Transverse colon (tissue), 4 donors: ENCODE results near the gene TOP1. TPM values are rescaled to one million over a fixed set of nuclear protein-coding genes. Genes with fewer than 3 reads are reported as not detected.

ENCODE experiments used
- DNase-seq: peaks from one replicate; pipeline ENCODE4 v3.0.0-alpha.2; 2019
- H3K27ac ChIP-seq, 4 donors: fragments of 200-600 bp; sonication (generic); 2 replicates each; pipeline ENCODE4 v1.5.1; 2016 to 2018; ENCODE audit warnings: inconsistent platforms in 4 of 4
- H3K27me3 ChIP-seq: fragments of 200-600 bp; sonication (generic); 2 replicates; pipeline ENCODE4 v1.5.1; 2017; ENCODE audit warnings: inconsistent platforms
- H3K36me3 ChIP-seq, 4 donors: fragments of 200-600 bp; sonication (generic); 2 replicates each; pipeline ENCODE4 v1.5.1; 2017 to 2019; ENCODE audit warnings: inconsistent platforms in 4 of 4
- H3K4me1 ChIP-seq, 4 donors: fragments of 200-600 bp; sonication (generic); 2 replicates each; pipeline ENCODE4 v1.5.1; 2017 to 2020; ENCODE audit warnings: inconsistent platforms in 4 of 4
- H3K4me3 ChIP-seq, 4 donors: fragments of 200-600 bp; sonication (generic); 1 replicate in 1 of 4; 2 replicates in 3 of 4; pipeline versions ENCODE4 v1.5.1 to v1.6.1; 2017 to 2019; ENCODE audit warnings: inconsistent platforms in 4 of 4
- H3K9me3 ChIP-seq, 2 donors: fragments of 200-600 bp; sonication (generic); 2 replicates each; pipeline ENCODE4 v1.5.1; 2017 to 2019; ENCODE audit warnings: inconsistent platforms in 2 of 2
- CTCF ChIP-seq, 5 experiments: fragments of 200-600 bp in 3 of 5; fragments of 450-650 bp in 2 of 5; sonication (generic) in 3 of 5; IDR thresholded peaks; 1 replicate in 2 of 5; 2 replicates in 3 of 5; pipeline ENCODE4 v1.5.1; 2016 to 2017; ENCODE audit warnings: antibody characterized with exemption in 5 of 5, inconsistent platforms in 3 of 5, mild to moderate bottlenecking in 2 of 5, moderate library complexity in 1 of 5
- EP300 ChIP-seq: sonication (generic); formaldehyde crosslinking; IDR thresholded peaks from one replicate; pipeline ENCODE4 v1.6.1; 2017; ENCODE audit warnings: antibody characterized with exemption, low read depth
- POLR2A ChIP-seq: fragments of 450-650 bp; IDR thresholded peaks from one replicate; pipeline ENCODE4 v1.6.1; 2016; ENCODE audit warnings: antibody characterized with exemption, mild to moderate bottlenecking, moderate library complexity
- POLR2AphosphoS5 ChIP-seq, 3 donors: sonication (generic); formaldehyde crosslinking; IDR thresholded peaks; one replicate each; pipeline ENCODE4 v1.6.1; 2016; ENCODE audit warnings: antibody characterized with exemption in 3 of 3
- WGBS, 2 donors: methylation state at CpG; one replicate each; pipeline ENCODE4 v1.1.5; 2018; ENCODE audit warnings: low coverage in 1 of 2; 5-methylcytosine and 5-hydroxymethylcytosine counted together
- in situ Hi-C, 4 donors: fragments of 200-750 bp; cut with MboI; loops; one replicate each; pipeline versions ENCODE4 v1.15.0 to v1.15.1; 2017; ENCODE audit warnings: low sequenced_read_pairs in 3 of 4, low pct_ligation_motif_present in 1 of 4, low pct_unique_long_range_greater_than_20kb in 1 of 4
- intact Hi-C: fragments of 100-400 bp; cut with DNase I; formaldehyde crosslinking; loops from one replicate; pipeline ENCODE4 v1.15.1; 2023; ENCODE audit warnings: low total_unique reads
- total RNA-seq, 4 donors: library from RNA; depleted of rRNA; stranded (reverse); fragments of >200 nt; gene quantifications; one replicate each; pipeline ENCODE4 v1.1.0, GENCODE V29; 2016

The TOP1 gene
- total RNA-seq, 4 donors from 2014 or later, result 29.6 to 52.3 (median 36.9) TPM

- no peaks in the 10 kb centered on the region for H3K36me3 ChIP-seq
- no peaks in the 10 kb centered on the region for H3K9me3 ChIP-seq
- in situ Hi-C loops, result no loop called here
- peaks cover 1 to 37% (median 19%) of the 10 kb centered on the region in 4 donors for H3K4me1 ChIP-seq
- no peak overlapping the region for H3K27ac ChIP-seq
- no peak for TF ChIP-seq POLR2AphosphoS5 (IDR thresholded peaks at IDR 0.05)
- TF ChIP-seq EP300, result no peak
- TF ChIP-seq POLR2A, result no peak
- no peak for TF ChIP-seq CTCF (IDR thresholded peaks at IDR 0.05)
- H3K4me3 ChIP-seq, result no peak overlapping the region
- DNase-seq, result no peak
- no peaks in the 10 kb centered on the region for H3K27me3 ChIP-seq
- 94% methylated on average over 7 of the region's 7 CpGs; no CpG with 5 or more reads in 1 of the 2 donors for WGBS, 2 donors
- intact Hi-C loops, result no loop called here
These were observed 126.6 kb downstream of the TOP1 start for GRCh38 chr20:41155261-41155660.

GRCh38 chr20:41158082-41158625 is 129.5 kb downstream of the TOP1 start:
- Histone ChIP-seq H3K27me3 (no peaks in the 10 kb centered on the region), H3K4me3 (no peak overlapping the region), H3K9me3 (no peaks in the 10 kb centered on the region), H3K27ac (peak overlapping the region; percentile 2 to 48 (median 26)), H3K4me1 (peaks cover 0 to 33% (median 14%) of the 10 kb centered on the region in 4 donors), H3K36me3 (peaks cover 0 to 3% (median 0%) of the 10 kb centered on the region in 4 donors)
- intact Hi-C loops, result no loop called here
- no peak for DNase-seq
- in situ Hi-C loops, result no loop called here
- 90% methylated on average over 6 of the region's 6 CpGs; no CpG with 5 or more reads in 1 of the 2 donors for WGBS, 2 donors
- TF ChIP-seq POLR2AphosphoS5 (IDR thresholded peaks at IDR 0.05) (no peak), CTCF (IDR thresholded peaks at IDR 0.05) (no peak), EP300 (no peak), POLR2A (no peak)

GRCh38 chr20:41159547-41159946 is 130.9 kb downstream of the TOP1 start:
- peaks cover 0 to 26% (median 12%) of the 10 kb centered on the region in 4 donors for H3K4me1 ChIP-seq
- in situ Hi-C loops, result no loop called here
- H3K27ac ChIP-seq, result no peak overlapping the region
- no peak for DNase-seq
- no peaks in the 10 kb centered on the region for H3K9me3 ChIP-seq
- intact Hi-C loops, result no loop called here
- H3K4me3 ChIP-seq, result no peak overlapping the region
- TF ChIP-seq POLR2AphosphoS5 (IDR thresholded peaks at IDR 0.05) (no peak), EP300 (no peak), POLR2A (no peak), CTCF (IDR thresholded peaks at IDR 0.05) (no peak)
- H3K27me3 ChIP-seq, result no peaks in the 10 kb centered on the region
- H3K36me3 ChIP-seq, result peaks cover 0 to 17% (median 6%) of the 10 kb centered on the region in 4 donors
- 96% methylated on average over 10 of the region's 10 CpGs; no CpG with 5 or more reads in 1 of the 2 donors for WGBS, 2 donors

GRCh38 chr20:41160686-41161085 is 132.1 kb downstream of the TOP1 start:
- 90 to 94% methylated on average over 2 of the region's 2 CpGs for WGBS, 2 donors
- in situ Hi-C loops, result no loop called here
- TF ChIP-seq EP300, result no peak
- TF ChIP-seq CTCF (IDR thresholded peaks at IDR 0.05), result no peak
- no peak for TF ChIP-seq POLR2AphosphoS5 (IDR thresholded peaks at IDR 0.05)
- no peak for TF ChIP-seq POLR2A
- H3K36me3 ChIP-seq, result peaks cover 0 to 28% (median 14%) of the 10 kb centered on the region in 4 donors
- no peak for DNase-seq
- H3K4me1 ChIP-seq, result peaks cover 0 to 23% (median 9%) of the 10 kb centered on the region in 4 donors
- H3K4me3 ChIP-seq, result no peak overlapping the region
- no peak overlapping the region for H3K27ac ChIP-seq
- H3K9me3 ChIP-seq, result no peaks in the 10 kb centered on the region
- H3K27me3 ChIP-seq, result no peaks in the 10 kb centered on the region
- intact Hi-C loops, result no loop called here
